Right ventricle myocardium superior (tissue), 1 donor: ENCODE results near the gene NAPG. TPM values are rescaled to one million over a fixed set of nuclear protein-coding genes. Genes with fewer than 3 reads are reported as not detected.

Source experiments
- total RNA-seq: library from RNA; stranded (reverse); fragmentation: NEBNext Ultra II Directional; extraction: Animal tissue kit (Norgen Biotek cat#: 25700); gene quantifications from one replicate; pipeline ENCODE4 v1.2.1, GENCODE V29; 2021
- donor health status: DM: no; HTN: yes; CAD: no; lungs with severe emphysema.

Gene NAPG
- total RNA-seq, 1 donor from 2014 or later, result 25.8 TPM

Other genes with a start within 250 kb of the NAPG start
- 27.0 TPM for gene APCDD1, start 71.4 kb upstream of the NAPG start, total RNA-seq